ENCODE data around the gene HSD17B14. TPM values are rescaled to one million over a fixed set of nuclear protein-coding genes. Genes with fewer than 3 reads are reported as not detected.
"Not testable (repeated sequence)": the region's sequence is repeated elsewhere in the genome, so short reads cannot be mapped to it uniquely, and the experiment has no call there.

HSD17B14 gene
- total RNA-seq, 4 donors from 2014 or later, result 0.83 to 9.0 (median 4.8) TPM; not detected in 1

- H3K9me3 ChIP-seq, result peaks cover 0 to 9% (median 8%) of the 10 kb centered on the region in 3 donors
- H3K27ac ChIP-seq, result peak overlapping the region; percentile 6 to 100 (median 60)
- no peak overlapping the region for H3K4me3 ChIP-seq
- peaks cover 29 to 63% (median 34%) of the 10 kb centered on the region in 3 donors for H3K4me1 ChIP-seq
- DNase-seq, result no peak
- WGBS, 2 donors, result 61 to 64% methylated on average over 11 of the region's 11 CpGs
- intact Hi-C loops (cut with DNase I), result no loop called here
- TF ChIP-seq, protein P1, sequence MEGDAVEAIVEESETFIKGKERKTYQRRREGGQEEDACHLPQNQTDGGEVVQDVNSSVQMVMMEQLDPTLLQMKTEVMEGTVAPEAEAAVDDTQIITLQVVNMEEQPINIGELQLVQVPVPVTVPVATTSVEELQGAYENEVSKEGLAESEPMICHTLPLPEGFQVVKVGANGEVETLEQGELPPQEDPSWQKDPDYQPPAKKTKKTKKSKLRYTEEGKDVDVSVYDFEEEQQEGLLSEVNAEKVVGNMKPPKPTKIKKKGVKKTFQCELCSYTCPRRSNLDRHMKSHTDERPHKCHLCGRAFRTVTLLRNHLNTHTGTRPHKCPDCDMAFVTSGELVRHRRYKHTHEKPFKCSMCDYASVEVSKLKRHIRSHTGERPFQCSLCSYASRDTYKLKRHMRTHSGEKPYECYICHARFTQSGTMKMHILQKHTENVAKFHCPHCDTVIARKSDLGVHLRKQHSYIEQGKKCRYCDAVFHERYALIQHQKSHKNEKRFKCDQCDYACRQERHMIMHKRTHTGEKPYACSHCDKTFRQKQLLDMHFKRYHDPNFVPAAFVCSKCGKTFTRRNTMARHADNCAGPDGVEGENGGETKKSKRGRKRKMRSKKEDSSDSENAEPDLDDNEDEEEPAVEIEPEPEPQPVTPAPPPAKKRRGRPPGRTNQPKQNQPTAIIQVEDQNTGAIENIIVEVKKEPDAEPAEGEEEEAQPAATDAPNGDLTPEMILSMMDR (IDR thresholded peaks at IDR 0.05), result no peak
- TF ChIP-seq POLR2A (IDR thresholded peaks at IDR 0.05), result no peak
- no peaks in the 10 kb centered on the region for H3K27me3 ChIP-seq
- H3K36me3 ChIP-seq, result peaks cover 15 to 67% (median 16%) of the 10 kb centered on the region in 3 donors
These were observed 42.1 kb upstream of the HSD17B14 start for GRCh38 chr19:48878196-48879024.

GRCh38 chr19:48877855-48878195 is 41.5 kb upstream of the HSD17B14 start:
- no peak for DNase-seq
- H3K9me3 ChIP-seq, result peaks cover 0 to 9% (median 8%) of the 10 kb centered on the region in 3 donors
- peaks cover 31 to 67% (median 37%) of the 10 kb centered on the region in 3 donors for H3K4me1 ChIP-seq
- intact Hi-C loops (cut with DNase I), result no loop called here
- TF ChIP-seq POLR2A (IDR thresholded peaks at IDR 0.05), result no peak
- peak overlapping the region in 3 of 4 donors; percentile 48 to 100 (median 72) for H3K27ac ChIP-seq
- H3K4me3 ChIP-seq, result no peak overlapping the region
- H3K27me3 ChIP-seq, result no peaks in the 10 kb centered on the region
- 79 to 86% methylated on average over 5 of the region's 6 CpGs for WGBS, 2 donors
- peaks cover 15 to 71% (median 17%) of the 10 kb centered on the region in 3 donors for H3K36me3 ChIP-seq

DNA sequence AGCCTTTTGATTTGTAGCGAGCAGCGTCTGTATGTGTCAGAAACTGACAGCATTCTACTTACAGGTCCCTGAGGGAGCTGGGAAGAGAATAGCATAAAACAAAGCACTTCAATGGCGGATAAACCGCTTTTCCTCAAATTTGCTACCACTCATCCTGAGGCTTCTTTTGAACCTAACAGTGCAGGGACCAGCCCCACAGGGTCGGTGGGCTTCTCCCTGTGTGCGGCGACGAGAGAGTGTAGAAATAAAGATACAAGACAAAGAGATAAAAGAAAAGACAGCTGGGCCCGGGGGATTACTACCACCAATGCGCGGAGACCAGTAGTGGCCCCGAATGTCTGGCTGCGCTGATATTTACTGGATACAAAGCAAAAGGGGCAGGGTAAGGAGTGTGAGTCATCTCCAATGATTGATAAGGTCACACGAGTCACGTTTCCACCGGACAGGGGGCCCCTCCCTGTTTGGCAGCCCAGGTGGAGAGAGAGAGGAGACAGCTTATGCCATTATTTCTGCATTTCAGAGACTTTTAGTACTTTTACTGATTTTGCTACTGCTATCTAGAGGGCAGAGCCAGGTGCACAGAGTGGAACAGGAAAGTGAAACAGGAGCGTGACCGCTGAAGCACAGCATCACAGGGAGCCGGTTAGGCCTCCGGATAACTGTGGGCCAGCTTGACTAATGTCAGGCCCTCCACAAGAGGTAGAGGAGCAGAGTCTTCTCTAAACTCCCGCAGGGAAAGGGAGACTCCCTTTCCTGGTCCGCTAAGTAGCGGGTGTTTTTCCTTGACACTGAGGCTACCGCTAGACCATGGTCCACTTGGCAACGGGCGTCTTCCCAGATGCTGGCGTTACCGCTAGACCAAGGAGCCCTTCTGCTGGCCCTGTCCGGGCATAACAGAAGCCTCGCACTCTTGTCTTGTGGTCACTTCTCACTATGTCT is 40.0 kb upstream of the HSD17B14 start:
- Histone ChIP-seq H3K4me1 (peaks cover 31 to 73% (median 37%) of the 10 kb centered on the region in 3 donors), H3K27ac (peak overlapping the region; percentile 99 to 100 (median 100)), H3K36me3 (peaks cover 15 to 71% (median 17%) of the 10 kb centered on the region in 3 donors), H3K4me3 (peak overlapping the region; percentile 84 to 100 (median 98))
- intact Hi-C loops (cut with DNase I); H3K27me3 ChIP-seq; DNase-seq; H3K9me3 ChIP-seq: not testable (repeated sequence)
- WGBS, 2 donors, result 57 to 66% methylated on average over 27 to 30 of the region's 30 CpGs

GRCh38 chr19:48874303-48875135 is 38.2 kb upstream of the HSD17B14 start:
- TF ChIP-seq, protein P1 (IDR thresholded peaks at IDR 0.05), result peak in 1 of 6 experiments; percentile 3
- TF ChIP-seq POLR2A (IDR thresholded peaks at IDR 0.05), result no peak
- Histone ChIP-seq H3K4me1 (peaks cover 31 to 69% (median 37%) of the 10 kb centered on the region in 3 donors), H3K27ac (peak overlapping the region; percentile 99 to 100 (median 100)), H3K27me3 (no peaks in the 10 kb centered on the region), H3K9me3 (no peaks in the 10 kb centered on the region), H3K36me3 (peaks cover 15 to 64% (median 17%) of the 10 kb centered on the region in 3 donors), H3K4me3 (peak overlapping the region; percentile 84 to 100 (median 98))
- intact Hi-C loops (cut with DNase I), result no loop called here
- WGBS, 2 donors, result 3 to 10% methylated on average over 15 to 16 of the region's 17 CpGs
- no peak for DNase-seq

- no peak for DNase-seq
- TF ChIP-seq, protein P1 (IDR thresholded peaks at IDR 0.05), result no peak
- no peak for TF ChIP-seq POLR2A (IDR thresholded peaks at IDR 0.05)
- Histone ChIP-seq H3K27me3 (no peaks in the 10 kb centered on the region), H3K27ac (peak overlapping the region; percentile 99 to 100 (median 100)), H3K36me3 (peaks cover 15 to 56% (median 17%) of the 10 kb centered on the region in 3 donors), H3K4me3 (peak overlapping the region; percentile 84 to 100 (median 98)), H3K9me3 (no peaks in the 10 kb centered on the region), H3K4me1 (peaks cover 31 to 70% (median 35%) of the 10 kb centered on the region in 3 donors)
- 23 to 30% methylated on average over 14 of the region's 14 CpGs for WGBS, 2 donors
- intact Hi-C loops (cut with DNase I), result no loop called here
These were observed 37.4 kb upstream of the HSD17B14 start for GRCh38 chr19:48873476-48874302.
